ENCODE results near the gene ACSL1.

DNA sequence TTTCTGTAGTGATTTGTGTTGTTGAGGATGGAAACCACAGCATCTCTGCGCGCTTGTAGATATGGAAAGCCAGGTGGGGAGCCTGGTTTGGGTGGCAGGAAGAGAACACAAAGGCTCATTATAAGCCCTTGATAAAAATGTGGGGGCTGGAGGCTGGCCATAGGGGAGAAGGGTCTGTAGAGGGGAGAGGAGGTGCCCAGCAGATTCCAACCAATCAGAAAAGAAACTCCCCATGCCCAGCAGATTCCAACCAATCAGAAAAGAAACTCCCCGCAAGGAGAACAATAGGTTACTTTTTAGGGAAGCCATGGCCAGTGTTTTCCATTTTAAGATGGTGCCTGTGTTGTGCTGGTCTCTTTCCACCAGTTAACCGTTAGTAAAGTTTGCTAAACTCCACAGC is 82.1 kb downstream of the ACSL1 start:
- TF ChIP-seq, protein P1, sequence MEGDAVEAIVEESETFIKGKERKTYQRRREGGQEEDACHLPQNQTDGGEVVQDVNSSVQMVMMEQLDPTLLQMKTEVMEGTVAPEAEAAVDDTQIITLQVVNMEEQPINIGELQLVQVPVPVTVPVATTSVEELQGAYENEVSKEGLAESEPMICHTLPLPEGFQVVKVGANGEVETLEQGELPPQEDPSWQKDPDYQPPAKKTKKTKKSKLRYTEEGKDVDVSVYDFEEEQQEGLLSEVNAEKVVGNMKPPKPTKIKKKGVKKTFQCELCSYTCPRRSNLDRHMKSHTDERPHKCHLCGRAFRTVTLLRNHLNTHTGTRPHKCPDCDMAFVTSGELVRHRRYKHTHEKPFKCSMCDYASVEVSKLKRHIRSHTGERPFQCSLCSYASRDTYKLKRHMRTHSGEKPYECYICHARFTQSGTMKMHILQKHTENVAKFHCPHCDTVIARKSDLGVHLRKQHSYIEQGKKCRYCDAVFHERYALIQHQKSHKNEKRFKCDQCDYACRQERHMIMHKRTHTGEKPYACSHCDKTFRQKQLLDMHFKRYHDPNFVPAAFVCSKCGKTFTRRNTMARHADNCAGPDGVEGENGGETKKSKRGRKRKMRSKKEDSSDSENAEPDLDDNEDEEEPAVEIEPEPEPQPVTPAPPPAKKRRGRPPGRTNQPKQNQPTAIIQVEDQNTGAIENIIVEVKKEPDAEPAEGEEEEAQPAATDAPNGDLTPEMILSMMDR (conservative IDR thresholded peaks at IDR 0.05 in 1 of 2, IDR thresholded peaks at IDR 0.05 in 1 of 2; ENCODE audit: low read depth in 1 of 2, low read length in 2 of 2), result no peak
- no peak for TF ChIP-seq EZH2 (IDR thresholded peaks at IDR 0.05; ENCODE audit: low read length, missing control alignments)
